Measurements from ENCODE around the gene SPINK8.

Gene SPINK8

DNA sequence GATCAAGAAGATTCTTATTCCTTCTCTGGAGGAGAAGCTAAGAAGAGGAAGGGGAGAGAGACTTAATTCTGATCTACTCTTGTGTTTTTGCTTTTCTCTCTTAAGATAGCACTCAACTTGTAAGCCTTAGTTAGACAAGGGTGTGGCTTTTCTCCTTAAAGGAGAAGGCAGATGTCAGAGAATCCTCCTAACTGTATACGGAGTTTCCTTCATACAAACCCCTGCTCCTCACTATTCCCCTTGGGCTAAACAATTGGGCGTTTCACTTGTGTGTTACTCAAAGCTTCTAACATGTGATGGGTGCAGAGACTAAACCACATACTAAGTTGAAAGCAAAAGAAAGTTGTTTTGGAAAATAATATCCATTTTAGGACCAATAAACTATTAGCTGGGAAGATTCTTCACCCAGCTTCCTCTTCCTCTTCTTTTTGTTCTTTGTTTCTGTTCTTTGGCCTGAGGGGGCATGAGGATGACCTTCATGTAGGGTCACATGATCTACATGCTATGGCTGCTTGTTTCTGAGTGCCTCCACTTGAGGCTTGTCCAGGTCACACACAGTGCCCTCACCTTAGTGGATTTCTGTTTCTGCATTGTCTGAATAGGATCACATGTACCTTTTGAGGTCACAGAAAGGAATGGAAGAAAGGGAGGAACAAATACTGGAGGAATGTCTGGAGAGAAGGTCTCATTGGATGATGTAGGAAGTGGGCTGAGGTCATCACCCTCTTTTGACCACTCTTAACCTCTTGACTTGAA, 14.6 kb downstream of the SPINK8 start (continued):
- TF ChIP-seq, protein P1, sequence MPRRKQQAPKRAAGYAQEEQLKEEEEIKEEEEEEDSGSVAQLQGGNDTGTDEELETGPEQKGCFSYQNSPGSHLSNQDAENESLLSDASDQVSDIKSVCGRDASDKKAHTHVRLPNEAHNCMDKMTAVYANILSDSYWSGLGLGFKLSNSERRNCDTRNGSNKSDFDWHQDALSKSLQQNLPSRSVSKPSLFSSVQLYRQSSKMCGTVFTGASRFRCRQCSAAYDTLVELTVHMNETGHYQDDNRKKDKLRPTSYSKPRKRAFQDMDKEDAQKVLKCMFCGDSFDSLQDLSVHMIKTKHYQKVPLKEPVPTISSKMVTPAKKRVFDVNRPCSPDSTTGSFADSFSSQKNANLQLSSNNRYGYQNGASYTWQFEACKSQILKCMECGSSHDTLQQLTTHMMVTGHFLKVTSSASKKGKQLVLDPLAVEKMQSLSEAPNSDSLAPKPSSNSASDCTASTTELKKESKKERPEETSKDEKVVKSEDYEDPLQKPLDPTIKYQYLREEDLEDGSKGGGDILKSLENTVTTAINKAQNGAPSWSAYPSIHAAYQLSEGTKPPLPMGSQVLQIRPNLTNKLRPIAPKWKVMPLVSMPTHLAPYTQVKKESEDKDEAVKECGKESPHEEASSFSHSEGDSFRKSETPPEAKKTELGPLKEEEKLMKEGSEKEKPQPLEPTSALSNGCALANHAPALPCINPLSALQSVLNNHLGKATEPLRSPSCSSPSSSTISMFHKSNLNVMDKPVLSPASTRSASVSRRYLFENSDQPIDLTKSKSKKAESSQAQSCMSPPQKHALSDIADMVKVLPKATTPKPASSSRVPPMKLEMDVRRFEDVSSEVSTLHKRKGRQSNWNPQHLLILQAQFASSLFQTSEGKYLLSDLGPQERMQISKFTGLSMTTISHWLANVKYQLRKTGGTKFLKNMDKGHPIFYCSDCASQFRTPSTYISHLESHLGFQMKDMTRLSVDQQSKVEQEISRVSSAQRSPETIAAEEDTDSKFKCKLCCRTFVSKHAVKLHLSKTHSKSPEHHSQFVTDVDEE (CRISPR knock-in tag; IDR thresholded peaks at IDR 0.05), result no peak
- TF ChIP-seq CSDC2 (CRISPR knock-in tag; IDR thresholded peaks at IDR 0.05) (no peak), ZNF70 (CRISPR knock-in tag; IDR thresholded peaks at IDR 0.05) (no peak), TCF4 (CRISPR knock-in tag; IDR thresholded peaks at IDR 0.05; ENCODE audit: borderline replicate concordance) (no peak), ZFP3 (CRISPR knock-in tag; IDR thresholded peaks at IDR 0.05) (no peak)
- TF ChIP-seq, protein P2, sequence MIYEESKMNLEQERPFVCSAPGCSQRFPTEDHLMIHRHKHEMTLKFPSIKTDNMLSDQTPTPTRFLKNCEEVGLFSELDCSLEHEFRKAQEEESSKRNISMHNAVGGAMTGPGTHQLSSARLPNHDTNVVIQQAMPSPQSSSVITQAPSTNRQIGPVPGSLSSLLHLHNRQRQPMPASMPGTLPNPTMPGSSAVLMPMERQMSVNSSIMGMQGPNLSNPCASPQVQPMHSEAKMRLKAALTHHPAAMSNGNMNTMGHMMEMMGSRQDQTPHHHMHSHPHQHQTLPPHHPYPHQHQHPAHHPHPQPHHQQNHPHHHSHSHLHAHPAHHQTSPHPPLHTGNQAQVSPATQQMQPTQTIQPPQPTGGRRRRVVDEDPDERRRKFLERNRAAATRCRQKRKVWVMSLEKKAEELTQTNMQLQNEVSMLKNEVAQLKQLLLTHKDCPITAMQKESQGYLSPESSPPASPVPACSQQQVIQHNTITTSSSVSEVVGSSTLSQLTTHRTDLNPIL (CRISPR knock-in tag; IDR thresholded peaks at IDR 0.05; ENCODE audit: low read depth), result no peak
- TF ChIP-seq, protein P3, sequence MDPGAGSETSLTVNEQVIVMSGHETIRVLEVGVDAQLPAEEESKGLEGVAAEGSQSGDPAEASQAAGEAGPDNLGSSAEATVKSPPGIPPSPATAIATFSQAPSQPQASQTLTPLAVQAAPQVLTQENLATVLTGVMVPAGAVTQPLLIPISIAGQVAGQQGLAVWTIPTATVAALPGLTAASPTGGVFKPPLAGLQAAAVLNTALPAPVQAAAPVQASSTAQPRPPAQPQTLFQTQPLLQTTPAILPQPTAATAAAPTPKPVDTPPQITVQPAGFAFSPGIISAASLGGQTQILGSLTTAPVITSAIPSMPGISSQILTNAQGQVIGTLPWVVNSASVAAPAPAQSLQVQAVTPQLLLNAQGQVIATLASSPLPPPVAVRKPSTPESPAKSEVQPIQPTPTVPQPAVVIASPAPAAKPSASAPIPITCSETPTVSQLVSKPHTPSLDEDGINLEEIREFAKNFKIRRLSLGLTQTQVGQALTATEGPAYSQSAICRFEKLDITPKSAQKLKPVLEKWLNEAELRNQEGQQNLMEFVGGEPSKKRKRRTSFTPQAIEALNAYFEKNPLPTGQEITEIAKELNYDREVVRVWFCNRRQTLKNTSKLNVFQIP (CRISPR knock-in tag; IDR thresholded peaks at IDR 0.05; ENCODE audit: borderline replicate concordance, low read depth), result no peak

DNA sequence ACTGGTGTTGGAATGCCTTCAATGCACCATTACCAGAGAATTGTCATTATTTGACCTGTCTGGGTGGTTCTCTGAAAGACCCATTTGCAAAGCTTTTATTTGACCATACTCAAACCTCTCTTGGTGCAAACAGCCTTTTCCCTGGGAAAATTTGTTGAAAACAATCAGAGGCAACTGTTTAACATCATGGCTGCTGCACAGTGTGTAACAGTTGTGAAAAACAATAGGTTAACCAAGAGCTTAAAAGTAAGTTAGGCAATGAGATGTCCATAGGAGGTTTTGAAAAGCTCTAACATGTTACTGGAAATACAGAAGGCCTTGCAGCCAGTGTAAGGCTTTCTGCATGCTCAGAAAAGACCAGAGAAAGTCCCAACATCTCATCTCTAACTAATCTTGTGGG, 18.9 kb downstream of the SPINK8 start:
- TF ChIP-seq ESRRG (CRISPR knock-in tag; IDR thresholded peaks at IDR 0.05), result no peak
- no peak for TF ChIP-seq ZNF565 (CRISPR knock-in tag; conservative IDR thresholded peaks at IDR 0.05; ENCODE audit: low read depth)
- TF ChIP-seq SNAI2 (CRISPR knock-in tag; IDR thresholded peaks at IDR 0.05), result no peak
- no peak for TF ChIP-seq ZC3H10 (CRISPR knock-in tag; IDR thresholded peaks at IDR 0.05)
- no peak for TF ChIP-seq ZFP3 (CRISPR knock-in tag; IDR thresholded peaks at IDR 0.05)
- no peak for TF ChIP-seq CSDC2 (CRISPR knock-in tag; IDR thresholded peaks at IDR 0.05)
- TF ChIP-seq, protein P4, sequence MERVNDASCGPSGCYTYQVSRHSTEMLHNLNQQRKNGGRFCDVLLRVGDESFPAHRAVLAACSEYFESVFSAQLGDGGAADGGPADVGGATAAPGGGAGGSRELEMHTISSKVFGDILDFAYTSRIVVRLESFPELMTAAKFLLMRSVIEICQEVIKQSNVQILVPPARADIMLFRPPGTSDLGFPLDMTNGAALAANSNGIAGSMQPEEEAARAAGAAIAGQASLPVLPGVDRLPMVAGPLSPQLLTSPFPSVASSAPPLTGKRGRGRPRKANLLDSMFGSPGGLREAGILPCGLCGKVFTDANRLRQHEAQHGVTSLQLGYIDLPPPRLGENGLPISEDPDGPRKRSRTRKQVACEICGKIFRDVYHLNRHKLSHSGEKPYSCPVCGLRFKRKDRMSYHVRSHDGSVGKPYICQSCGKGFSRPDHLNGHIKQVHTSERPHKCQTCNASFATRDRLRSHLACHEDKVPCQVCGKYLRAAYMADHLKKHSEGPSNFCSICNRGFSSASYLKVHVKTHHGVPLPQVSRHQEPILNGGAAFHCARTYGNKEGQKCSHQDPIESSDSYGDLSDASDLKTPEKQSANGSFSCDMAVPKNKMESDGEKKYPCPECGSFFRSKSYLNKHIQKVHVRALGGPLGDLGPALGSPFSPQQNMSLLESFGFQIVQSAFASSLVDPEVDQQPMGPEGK (CRISPR knock-in tag; IDR thresholded peaks at IDR 0.05; ENCODE audit: borderline replicate concordance), result no peak
- TF ChIP-seq, protein P3 (CRISPR knock-in tag; IDR thresholded peaks at IDR 0.05; ENCODE audit: borderline replicate concordance, low read depth), result no peak
- no peak for TF ChIP-seq ARNTL (CRISPR knock-in tag; IDR thresholded peaks at IDR 0.05; ENCODE audit: borderline replicate concordance, low read depth)
- no peak for TF ChIP-seq BACH2 (CRISPR knock-in tag; IDR thresholded peaks at IDR 0.05; ENCODE audit: borderline replicate concordance)
- TF ChIP-seq, protein P1 (CRISPR knock-in tag; IDR thresholded peaks at IDR 0.05), result no peak
- no peak for TF ChIP-seq RARB (CRISPR knock-in tag; IDR thresholded peaks at IDR 0.05)
- TF ChIP-seq, protein P2 (CRISPR knock-in tag; IDR thresholded peaks at IDR 0.05; ENCODE audit: low read depth), result no peak
- no peak for TF ChIP-seq ZNF8 (CRISPR knock-in tag; IDR thresholded peaks at IDR 0.05)
- TF ChIP-seq OSR1 (CRISPR knock-in tag; IDR thresholded peaks at IDR 0.05), result no peak
- TF ChIP-seq, protein P5, sequence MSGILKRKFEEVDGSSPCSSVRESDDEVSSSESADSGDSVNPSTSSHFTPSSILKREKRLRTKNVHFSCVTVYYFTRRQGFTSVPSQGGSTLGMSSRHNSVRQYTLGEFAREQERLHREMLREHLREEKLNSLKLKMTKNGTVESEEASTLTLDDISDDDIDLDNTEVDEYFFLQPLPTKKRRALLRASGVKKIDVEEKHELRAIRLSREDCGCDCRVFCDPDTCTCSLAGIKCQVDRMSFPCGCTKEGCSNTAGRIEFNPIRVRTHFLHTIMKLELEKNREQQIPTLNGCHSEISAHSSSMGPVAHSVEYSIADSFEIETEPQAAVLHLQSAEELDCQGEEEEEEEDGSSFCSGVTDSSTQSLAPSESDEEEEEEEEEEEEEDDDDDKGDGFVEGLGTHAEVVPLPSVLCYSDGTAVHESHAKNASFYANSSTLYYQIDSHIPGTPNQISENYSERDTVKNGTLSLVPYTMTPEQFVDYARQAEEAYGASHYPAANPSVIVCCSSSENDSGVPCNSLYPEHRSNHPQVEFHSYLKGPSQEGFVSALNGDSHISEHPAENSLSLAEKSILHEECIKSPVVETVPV (CRISPR knock-in tag; IDR thresholded peaks at IDR 0.05), result no peak
- no peak for TF ChIP-seq PPARA (CRISPR knock-in tag; IDR thresholded peaks at IDR 0.05; ENCODE audit: borderline replicate concordance)
- no peak for TF ChIP-seq TCF4 (CRISPR knock-in tag; IDR thresholded peaks at IDR 0.05; ENCODE audit: borderline replicate concordance)
- no peak for ATAC-seq
